Endodermal cell (in vitro differentiated cells): Measurements from ENCODE around the gene SLC39A5. TPM values are rescaled to one million over a fixed set of nuclear protein-coding genes. Genes with fewer than 3 reads are reported as not detected.
"Not testable (repeated sequence)": the region's sequence is repeated elsewhere in the genome, so short reads cannot be mapped to it uniquely, and the experiment has no call there.

Experiments used
- DNase-seq: peaks from one replicate; pipeline ENCODE4 v3.0.0-alpha.2; 2017
- H3K27ac ChIP-seq: 2 replicates; pipeline ENCODE4 v1.5.1; 2013; ENCODE audit warnings: mild to moderate bottlenecking, low read depth, low read length, moderate library complexity
- H3K27me3 ChIP-seq: 2 replicates; pipeline ENCODE4 v1.6.1; 2013; ENCODE audit warnings: mild to moderate bottlenecking, low read length, moderate library complexity; ENCODE audit not compliant: insufficient read depth, control insufficient read depth, poor library complexity, severe bottlenecking
- H3K36me3 ChIP-seq: 2 replicates; pipeline ENCODE4 v1.7.0; 2013; ENCODE audit warnings: mild to moderate bottlenecking, low read length, moderate library complexity; ENCODE audit not compliant: control insufficient read depth, insufficient read depth
- H3K4me1 ChIP-seq: one replicate; pipeline ENCODE4 v1.7.0; 2013; ENCODE audit warnings: low read length; ENCODE audit not compliant: control insufficient read depth, insufficient read depth
- H3K4me3 ChIP-seq: 2 replicates; pipeline ENCODE4 v1.5.1; 2013; ENCODE audit warnings: mild to moderate bottlenecking, low read length, moderate library complexity
- H3K9ac ChIP-seq: 2 replicates; pipeline ENCODE4 v1.6.1; 2013; ENCODE audit warnings: mild to moderate bottlenecking, low read length, moderate library complexity; ENCODE audit not compliant: poor library complexity, severe bottlenecking; ENCODE audit errors: extremely low read depth
- H3K9me3 ChIP-seq: 2 replicates; pipeline ENCODE4 v1.6.1; 2013; ENCODE audit warnings: mild to moderate bottlenecking, low read length, moderate library complexity; ENCODE audit not compliant: control insufficient read depth
- H3K27ac Mint-ChIP-seq: 2 replicates; pipeline ENCODE4 v1.8.0; 2020; ENCODE audit warnings: mixed read lengths
- H3K27me3 Mint-ChIP-seq: 2 replicates; pipeline ENCODE4 v1.8.0; 2021; ENCODE audit warnings: mild to moderate bottlenecking, mixed read lengths; ENCODE audit not compliant: insufficient read depth
- H3K36me3 Mint-ChIP-seq: 2 replicates; pipeline ENCODE4 v1.8.0; 2020; ENCODE audit warnings: low read depth, mixed read lengths
- H3K4me1 Mint-ChIP-seq: 2 replicates; pipeline ENCODE4 v1.8.0; 2020; ENCODE audit warnings: mixed read lengths
- H3K4me3 Mint-ChIP-seq: 2 replicates; pipeline ENCODE4 v1.8.0; 2020; ENCODE audit warnings: mild to moderate bottlenecking, moderate library complexity, mixed read lengths
- H3K9me3 Mint-ChIP-seq: 2 replicates; pipeline ENCODE4 v1.8.0; 2020; ENCODE audit warnings: mild to moderate bottlenecking, mixed read lengths
- CTCF ChIP-seq: fragments of 200-600 bp; sonication (generic); conservative IDR thresholded peaks from 2 replicates; pipeline ENCODE4 v1.5.0; 2021; ENCODE audit warnings: antibody characterized with exemption, mild to moderate bottlenecking
- WGBS, 2 experiments: methylation state at CpG; one replicate each; pipeline versions ENCODE4 v1.1.5 to v1.1.7; 2013; ENCODE audit warnings: missing lambda C conversion rate in 2 of 2, mixed read lengths in 1 of 2; ENCODE audit not compliant: insufficient coverage in 1 of 2, insufficient read length in 1 of 2; 5-methylcytosine and 5-hydroxymethylcytosine counted together
- total RNA-seq, 2 donors: library from RNA; stranded (reverse); fragmentation: NEBNext Ultra II Directional in 1 of 2; extraction: Animal tissue kit (Norgen Biotek cat#: 25700) in 1 of 2; gene quantifications; 2 replicates in 1 of 2; 3 replicates in 1 of 2; pipeline ENCODE4 v1.2.1, GENCODE V29; 2021

SLC39A5 gene
- total RNA-seq, 2 donors from 2014 or later, result 2.5 to 3.2 TPM

DNA sequence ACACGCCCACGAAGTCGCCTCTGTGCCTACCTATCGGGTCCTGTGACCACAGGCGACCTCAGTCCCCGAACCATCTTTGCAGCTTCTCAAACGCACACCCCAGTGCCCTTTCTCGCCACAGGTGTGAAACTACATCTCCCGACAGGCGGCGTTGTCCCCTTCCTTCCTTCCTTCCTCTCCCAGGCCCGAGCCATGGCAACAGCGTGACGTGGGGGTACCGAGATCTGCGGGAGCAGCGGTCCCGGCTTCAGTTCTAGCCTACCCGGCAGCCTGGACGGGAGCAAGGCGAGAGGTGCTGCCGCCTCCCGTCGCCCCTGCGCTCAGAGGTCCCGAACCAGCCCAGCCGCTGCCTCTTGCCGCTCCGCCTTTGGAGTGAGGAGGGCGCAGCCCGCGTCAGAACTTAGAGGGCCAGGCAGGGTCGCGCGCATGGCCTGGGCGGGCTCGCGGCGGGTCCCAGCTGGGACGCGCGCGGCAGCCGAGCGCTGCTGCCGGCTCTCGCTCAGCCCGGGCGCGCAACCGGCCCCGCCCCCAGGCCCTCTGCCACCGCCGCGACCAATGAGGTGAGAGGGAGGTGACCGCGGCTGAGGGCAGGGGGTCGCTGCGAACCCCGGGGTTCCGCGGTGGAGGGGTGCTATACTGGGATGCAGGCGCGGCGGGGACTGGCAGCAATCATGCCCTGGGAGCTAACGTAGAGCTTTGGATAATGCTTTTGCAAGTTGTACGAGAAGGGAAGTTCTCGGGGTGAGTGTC is 37.0 kb downstream of the SLC39A5 start, which contains the start of gene COQ10A:
Gene COQ10A (plus strand): TSS at position 250 of the 750 bp plus-strand sequence. CDS start 177 bp downstream, at position 427.
- Mint-ChIP-seq H3K4me3 (peak within 1 kb of the TSS; percentile 73), H3K27ac (peak within 1 kb of the TSS; percentile 89), H3K4me1 (peaks cover 12% of the 10 kb centered on the region), H3K36me3 (peaks cover 21% of the 10 kb centered on the region), H3K27me3 (no peaks in the 10 kb centered on the region), H3K9me3 (no peaks in the 10 kb centered on the region)
- peak within 1 kb of the TSS; percentile 87 for H3K4me3 ChIP-seq
- peaks cover 31% of the 10 kb centered on the region for H3K36me3 ChIP-seq
- peak; percentile 99 for DNase-seq
- TF ChIP-seq CTCF, result peak; percentile 80
- no peaks in the 10 kb centered on the region for H3K27me3 ChIP-seq
- 1% methylated on average over 34 to 68 of the region's 68 CpGs for WGBS, 2 experiments
- peak within 1 kb of the TSS; percentile 72 for H3K9ac ChIP-seq
- H3K4me1 ChIP-seq, result peaks cover 5% of the 10 kb centered on the region
- peak within 1 kb of the TSS; percentile 91 for H3K27ac ChIP-seq
- H3K9me3 ChIP-seq, result no peaks in the 10 kb centered on the region

DNA sequence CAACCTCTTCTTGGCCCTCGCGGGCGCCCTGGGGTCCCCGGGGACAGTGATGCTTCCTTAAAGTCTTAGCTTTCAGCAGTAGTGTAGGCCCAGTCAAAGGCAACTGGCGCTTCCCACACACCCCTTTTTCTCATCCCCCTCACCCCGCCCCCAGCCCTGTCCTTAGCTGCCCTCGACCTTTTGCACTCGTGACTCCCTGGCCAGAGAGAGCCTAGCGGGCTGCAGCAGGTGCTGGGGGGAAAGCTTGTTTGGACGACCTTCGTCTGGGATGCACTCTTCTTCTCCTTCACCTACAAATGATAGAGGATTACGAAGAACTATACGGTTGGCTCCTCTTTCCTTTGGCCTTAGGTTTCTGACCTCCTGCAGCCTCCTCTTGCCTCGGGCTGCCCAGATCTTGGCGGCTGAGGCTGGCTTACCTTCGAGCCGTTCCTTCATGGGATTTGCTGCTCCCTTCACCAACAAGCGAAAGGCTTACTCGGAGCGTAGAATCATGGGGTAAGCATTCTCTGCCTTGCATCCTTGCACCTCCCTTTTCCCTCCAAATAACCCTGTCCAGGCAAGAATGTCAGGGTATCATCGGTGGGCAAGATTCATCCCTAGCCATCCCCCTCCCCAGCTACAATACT is 37.7 kb downstream of the SLC39A5 start:
- Histone ChIP-seq H3K36me3 (peaks cover 31% of the 10 kb centered on the region), H3K27me3 (no peaks in the 10 kb centered on the region), H3K9ac (peak overlapping the region; percentile 72), H3K4me1 (peaks cover 5% of the 10 kb centered on the region), H3K27ac (peak overlapping the region; percentile 91), H3K9me3 (no peaks in the 10 kb centered on the region), H3K4me3 (peak overlapping the region; percentile 87)
- TF ChIP-seq CTCF, result no peak
- Mint-ChIP-seq H3K9me3 (no peaks in the 10 kb centered on the region), H3K4me1 (peaks cover 12% of the 10 kb centered on the region), H3K36me3 (peaks cover 24% of the 10 kb centered on the region), H3K27ac (no peak overlapping the region), H3K4me3 (peak overlapping the region; percentile 73), H3K27me3 (no peaks in the 10 kb centered on the region)
- 37 to 38% methylated on average over 17 to 21 of the region's 21 CpGs for WGBS, 2 experiments
- no peak for DNase-seq

DNA sequence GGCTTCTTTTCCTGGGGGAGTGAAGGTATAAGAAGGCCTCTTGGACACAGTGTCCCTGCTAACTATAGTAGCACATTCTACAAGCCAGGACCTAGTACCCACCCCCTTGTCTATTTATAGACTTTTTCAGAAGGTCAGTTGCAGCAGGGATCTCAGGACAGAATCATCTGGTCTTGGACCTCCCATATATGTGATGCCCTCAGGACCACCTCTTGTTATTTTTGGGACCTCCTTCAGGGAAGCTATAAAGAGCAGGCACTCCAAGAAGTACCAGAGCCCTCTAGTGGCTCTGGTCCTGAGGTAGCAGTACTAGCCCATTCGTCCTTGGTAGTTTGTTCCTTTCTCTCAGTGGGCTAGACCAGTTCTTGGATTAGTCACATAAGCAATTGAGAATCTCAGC is 41.2 kb downstream of the SLC39A5 start:
- Mint-ChIP-seq H3K4me1 (peaks cover 12% of the 10 kb centered on the region), H3K9me3 (no peaks in the 10 kb centered on the region), H3K36me3 (peaks cover 53% of the 10 kb centered on the region), H3K27ac (no peak overlapping the region), H3K4me3 (no peak overlapping the region), H3K27me3 (no peaks in the 10 kb centered on the region)
- Histone ChIP-seq H3K4me3 (no peak overlapping the region), H3K27me3 (no peaks in the 10 kb centered on the region), H3K9me3 (no peaks in the 10 kb centered on the region), H3K4me1 (peaks cover 5% of the 10 kb centered on the region), H3K27ac (no peak overlapping the region), H3K36me3 (peaks cover 59% of the 10 kb centered on the region), H3K9ac (no peak overlapping the region)
- DNase-seq, result peak; percentile 68
- peak; percentile 76 for TF ChIP-seq CTCF
- WGBS, 2 experiments, result 54% methylated on average over 1 of the region's 1 CpG; no CpG with 5 or more reads in 1 of the 2 experiments

DNA sequence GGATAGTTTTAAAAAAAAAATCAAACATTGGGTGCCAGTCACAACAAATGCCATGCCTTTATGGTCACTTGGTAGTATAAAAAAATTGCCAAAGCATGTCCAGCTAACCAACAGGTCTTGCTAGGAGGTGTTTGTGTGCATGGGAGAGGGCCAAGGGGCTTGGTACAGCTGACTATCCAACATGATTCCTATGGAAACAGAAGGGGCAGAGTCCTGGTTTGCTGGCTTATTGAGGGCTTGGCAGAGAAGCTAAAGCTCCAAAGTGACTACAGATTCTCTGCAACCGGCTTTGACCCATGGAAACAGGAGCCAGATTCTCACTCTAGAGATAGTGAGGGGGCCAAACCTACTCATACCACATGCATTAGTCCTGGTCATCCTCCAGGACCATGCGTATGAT is 42.6 kb downstream of the SLC39A5 start:
- not testable (repeated sequence) for H3K4me1 ChIP-seq, H3K27me3 Mint-ChIP-seq, H3K4me1 Mint-ChIP-seq, H3K4me3 Mint-ChIP-seq, H3K27ac ChIP-seq, H3K27ac Mint-ChIP-seq, H3K27me3 ChIP-seq, H3K9me3 ChIP-seq, DNase-seq, H3K9ac ChIP-seq, H3K4me3 ChIP-seq, H3K9me3 Mint-ChIP-seq
- 100% methylated on average over 1 of the region's 2 CpGs for WGBS, 2 experiments
- peaks cover 66% of the 10 kb centered on the region for H3K36me3 ChIP-seq
- peaks cover 57% of the 10 kb centered on the region for H3K36me3 Mint-ChIP-seq
